ENCODE data around the gene OSGIN1. TPM values are rescaled to one million over a fixed set of nuclear protein-coding genes. Genes with fewer than 3 reads are reported as not detected.
A peak's percentile ranks its signal among the peaks of the same experiment; 100 is the strongest.

Gene OSGIN1
- total and polyA plus RNA-seq, 2 of the 8 experiments (the other 6 are each of a cell fraction or from before 2014, with no cell fraction given): 0.58 to 0.76 TPM

GRCh38 chr16:83930730-83931500 is 22.1 kb upstream of the OSGIN1 start:
- POLR2A ChIA-PET (ENCODE audit: partially characterized antibody): interaction anchor here (0.6 to 1.5 kb wide), 4 partner anchors 9 to 27 kb away, joined by 3 to 4 read pairs (median 3); no protein-coding TSS in a partner anchor
- Histone ChIP-seq H3K18ac (ENCODE audit: extremely low read depth, low read length) (no peak overlapping the region), H2AFZ (ENCODE audit: low read length) (no peak overlapping the region), H3K4me3 (ENCODE audit: extremely low read depth in 1 of 4, insufficient read depth in 2 of 4, low read depth in 3 of 4, low read length in 4 of 4) (no peak overlapping the region), H3K4me2 (ENCODE audit: insufficient read depth in 1 of 2, low read depth in 2 of 2, low read length in 2 of 2) (no peak overlapping the region), H2BK20ac (ENCODE audit: low read length) (no peak overlapping the region), H2BK120ac (replicated peaks; ENCODE audit: low read depth, low read length) (no peak overlapping the region), H3K27me3 (replicated peaks in 1 of 4; ENCODE audit: control insufficient read depth in 3 of 4, extremely low read depth in 1 of 4, insufficient read depth in 3 of 4, low read length in 3 of 4) (peaks cover 0 to under 1% (median 0%) of the 10 kb centered on the region in 4 experiments; a peak in 1 of 7 replicates), H3K36me3 (ENCODE audit: control insufficient read depth in 2 of 4, insufficient read depth in 4 of 4, low read length in 3 of 4) (no peaks in the 10 kb centered on the region), H4K5ac (ENCODE audit: insufficient read length, low read depth, low read length) (no peak overlapping the region), H2AK5ac (ENCODE audit: low read depth, low read length) (no peak overlapping the region), H3K56ac (replicated peaks; ENCODE audit: insufficient read length, low read depth, low read length) (no peak overlapping the region), H3K14ac (ENCODE audit: insufficient read length) (no peak overlapping the region), H2BK12ac (ENCODE audit: low read depth, low read length) (no peak overlapping the region), H3K9me3 (ENCODE audit: insufficient read depth in 2 of 2, low read depth in 1 of 2, low read length in 1 of 2) (no peaks in the 10 kb centered on the region), H2BK15ac (ENCODE audit: low read length) (no peak overlapping the region; the same call in 1 of the 2 replicates), H4K91ac (replicated peaks; ENCODE audit: insufficient read length, low read length) (no peak overlapping the region), H2BK5ac (ENCODE audit: low read depth, low read length) (no peak overlapping the region), H3K79me1 (ENCODE audit: low read depth, low read length) (no peaks in the 10 kb centered on the region), H3K27ac (ENCODE audit: low read depth, low read length) (no peak overlapping the region), H3K4ac (replicated peaks; ENCODE audit: insufficient read length, low read depth, low read length) (no peak overlapping the region), H3K79me2 (ENCODE audit: control insufficient read depth in 1 of 2, insufficient read depth in 2 of 2, low read length in 2 of 2) (no peaks in the 10 kb centered on the region), H3K9ac (replicated peaks in 1 of 4; ENCODE audit: extremely low read depth in 1 of 4, low read depth in 3 of 4, low read length in 3 of 4) (no peak overlapping the region), H3K23ac (ENCODE audit: insufficient read length) (no peak overlapping the region), H3K23me2 (ENCODE audit: low read depth, low read length) (no peaks in the 10 kb centered on the region), H4K20me1 (replicated peaks in 1 of 2; ENCODE audit: control insufficient read depth in 1 of 2, insufficient read depth in 2 of 2, low read length in 2 of 2) (no peaks in the 10 kb centered on the region), H4K8ac (ENCODE audit: extremely low read depth, insufficient read depth, low read length) (peak overlapping the region; percentile 35; the same call in 1 of the 2 replicates), H3K4me1 (replicated peaks in 1 of 4; ENCODE audit: control insufficient read depth in 3 of 4, insufficient read depth in 4 of 4, low read length in 3 of 4) (peaks cover 0 to 6% (median 3%) of the 10 kb centered on the region in 4 experiments; a peak in 4 of 7 replicates)
- FAIRE-seq (no peak), DNase-seq (ENCODE audit: low read depth in 1 of 2, low spot score in 2 of 2) (no peak)
- 86% methylated on average over 19 of the region's 22 CpGs; no CpG with 5 or more reads in 1 of the 2 experiments for WGBS, 2 experiments (ENCODE audit: extremely low coverage in 1 of 2, insufficient coverage in 1 of 2, insufficient read length in 1 of 2, insufficient replicate concordance in 2 of 2, low coverage in 1 of 2, low lambda C conversion rate in 2 of 2, missing lambda C conversion rate in 1 of 2)
- CTCF ChIA-PET (ENCODE audit: partially characterized antibody): interaction anchor here (1.0 to 1.9 kb wide), 6 partner anchors 23 to 135 kb away, joined by 3 to 10 read pairs (median 3); partner anchors contain the start of gene OSGIN1
- TF ChIP-seq SIX5 (IDR thresholded peaks at IDR 0.05; ENCODE audit: low read depth, low read length) (no peak), RFX5 (IDR thresholded peaks at IDR 0.05; ENCODE audit: borderline replicate concordance, low read depth, low read length) (no peak), SP2 (IDR thresholded peaks at IDR 0.05; ENCODE audit: low read length) (no peak), ATF2 (IDR thresholded peaks at IDR 0.05; ENCODE audit: low read length) (no peak), GTF2F1 (IDR thresholded peaks at IDR 0.05; ENCODE audit: borderline replicate concordance, low read depth, low read length) (no peak), BCL11A (IDR thresholded peaks at IDR 0.05; ENCODE audit: low read depth in 2 of 2, low read length in 2 of 2) (no peak), TCF12 (IDR thresholded peaks at IDR 0.05; ENCODE audit: low read depth, low read length) (no peak), TAF7 (optimal IDR thresholded peaks at IDR 0.05; ENCODE audit: borderline replicate concordance, low read depth, low read length) (no peak), KDM1A (IDR thresholded peaks at IDR 0.05; ENCODE audit: borderline replicate concordance, low read length) (no peak), RXRA (IDR thresholded peaks at IDR 0.05; ENCODE audit: insufficient read depth, low read depth, low read length) (no peak)

All from H1 (cell line).